Stimulated activated CD8-positive, alpha-beta memory T cell treated with anti-CD3 and anti-CD28 coated beads, Interleukin-2, amount 100 ng/mL, for 1 hour (primary cell): ENCODE measurements around the gene SCYL3.
"Not testable (repeated sequence)": the region's sequence is repeated elsewhere in the genome, so short reads cannot be mapped to it uniquely, and the experiment has no call there.

ENCODE experiments used
- DNase-seq, 2 donors: peaks; one replicate each; pipeline ENCODE4 v3.0.0-alpha.2; 2020; ENCODE audit warnings: low read depth in 2 of 2

SCYL3 gene

GRCh38 chr1:169814265-169814664 lies 79.4 kb downstream of the SCYL3 start:
- DNase-seq: no peak

- DNase-seq: no peak
These were observed 81.6 kb downstream of the SCYL3 start for GRCh38 chr1:169812131-169812530.

- not testable (repeated sequence) for DNase-seq
These were observed 82.2 kb downstream of the SCYL3 start for GRCh38 chr1:169811418-169812035.

GRCh38 chr1:169809370-169810095 lies 84.2 kb downstream of the SCYL3 start:
- no peak for DNase-seq

GRCh38 chr1:169804941-169805340 lies 88.8 kb downstream of the SCYL3 start:
- no peak for DNase-seq

- no peak for DNase-seq
These were observed 90.8 kb downstream of the SCYL3 start for GRCh38 chr1:169802888-169803287.
